GM12878 (cell line): Measurements from ENCODE around the gene METTL1. TPM values are rescaled to one million over a fixed set of nuclear protein-coding genes. Genes with fewer than 3 reads are reported as not detected.

Experiments used
- ATAC-seq: fragments of 200-7000 bp; cut with Tn5 transposase; 3 replicates; pipeline ENCODE4 v1.9.1; 2020; ENCODE audit warnings: mild to moderate bottlenecking, moderate library complexity
- BruUV-seq: library from RNA; stranded (reverse); fragments of 400-500 nt; replicated peaks from 2 replicates; lab custom pipeline; 2021; lab: Mats Ljungman, UMichigan
- CTCF ChIA-PET: fragments of 300-600 bp; sonication (Branson Sonifier 250); formaldehyde crosslinking; extraction: SDS; loops from one replicate; lab custom pipeline; 2021; ENCODE audit warnings: inconsistent platforms; lab: Yijun Ruan, JAX
- POLR2A ChIA-PET: fragments of 350-600 bp; formaldehyde crosslinking; extraction: SDS; loops from one replicate; lab custom pipeline; 2021; ENCODE audit warnings: inconsistent platforms; lab: Charles Lee
- RAD21 ChIA-PET: fragments of 300-600 bp; sonication (Branson Sonifier 250); formaldehyde crosslinking; loops from one replicate; lab custom pipeline; 2023; ENCODE audit warnings: antibody characterized with exemption; ENCODE audit not compliant: unreplicated experiment; lab: Charles Lee
- SMC1A ChIA-PET: fragments of 300-600 bp; sonication (Branson Sonifier 250); formaldehyde crosslinking; loops from one replicate; lab custom pipeline; 2023; ENCODE audit not compliant: unreplicated experiment, uncharacterized antibody; lab: Charles Lee
- DNase-seq: peaks from one replicate; pipeline ENCODE4 v3.0.0-alpha.2; 2011; ENCODE audit warnings: low read depth, low spot score
- FAIRE-seq: peaks from 3 replicates; lab custom pipeline; 2011; peaks lifted over from hg19 to GRCh38; lab: Jason Lieb, UNC
- H2AFZ ChIP-seq: 2 replicates; pipeline ENCODE4 v1.6.0; 2011; ENCODE audit warnings: low read depth, low read length, control low read depth; ENCODE audit not compliant: control insufficient read depth
- H3K27ac ChIP-seq: 2 replicates; pipeline ENCODE4 v1.5.1; 2011; ENCODE audit warnings: control low read depth; ENCODE audit not compliant: control insufficient read depth, insufficient read depth
- H3K27me3 ChIP-seq, 2 experiments: replicated peaks in 1 of 2; 2 replicates each; pipeline versions ENCODE4 v1.6.0 to v1.6.1; 2011; ENCODE audit warnings: low read length in 1 of 2; ENCODE audit not compliant: control insufficient read depth in 2 of 2, insufficient read depth in 2 of 2
- H3K36me3 ChIP-seq, 2 experiments: 2 replicates each; pipeline ENCODE4 v1.5.1; 2011; ENCODE audit warnings: low read length in 1 of 2; ENCODE audit not compliant: control insufficient read depth in 2 of 2, insufficient read depth in 2 of 2
- H3K4me1 ChIP-seq: 2 replicates; pipeline ENCODE4 v1.6.1; 2011; ENCODE audit warnings: mild to moderate bottlenecking, low read length, moderate library complexity, mixed read lengths; ENCODE audit not compliant: control insufficient read depth, insufficient read depth
- H3K4me2 ChIP-seq: 2 replicates; pipeline ENCODE4 v1.6.0; 2011; ENCODE audit warnings: control low read depth; ENCODE audit not compliant: control insufficient read depth, insufficient read depth
- H3K4me3 ChIP-seq: fragments of 200-600 bp; sonication (generic); 2 replicates; pipeline ENCODE4 v1.5.1; 2016
- H3K79me2 ChIP-seq: 2 replicates; pipeline ENCODE4 v1.6.0; 2011; ENCODE audit warnings: low read length; ENCODE audit not compliant: control insufficient read depth, insufficient read depth
- H3K9ac ChIP-seq: 2 replicates; pipeline ENCODE4 v1.8.0; 2011; ENCODE audit warnings: low read length, control low read depth, mixed read lengths; ENCODE audit not compliant: control insufficient read depth, insufficient read depth
- H3K9me3 ChIP-seq: replicated peaks from 3 replicates; pipeline ENCODE4 v1.5.1; 2011; ENCODE audit warnings: mild to moderate bottlenecking, low read length; ENCODE audit not compliant: control insufficient read depth, insufficient read depth
- H4K20me1 ChIP-seq: 2 replicates; pipeline ENCODE4 v1.6.0; 2011; ENCODE audit not compliant: control insufficient read depth, insufficient read depth
- CUX1 ChIP-seq: IDR thresholded peaks from 2 replicates; pipeline ENCODE4 v1.6.1; 2012; ENCODE audit warnings: improper control_type of control experiment, low read depth, low read length; ENCODE audit not compliant: insufficient replicate concordance
- ELK1 ChIP-seq: IDR thresholded peaks from 2 replicates; pipeline ENCODE4 v1.6.1; 2012; ENCODE audit warnings: low read depth, low read length, improper control_type of control experiment
- HCFC1 ChIP-seq: fragments of 150-350 bp; IDR thresholded peaks from 2 replicates; pipeline ENCODE4 v1.6.1; 2014; ENCODE audit warnings: low read length
- HDAC2 ChIP-seq: fragments of 200-600 bp; sonication (generic); IDR thresholded peaks from 2 replicates; pipeline ENCODE4 v1.6.1; 2017
- IKZF2 ChIP-seq, 2 experiments: fragments of 450-650 bp; IDR thresholded peaks; 2 replicates each; pipeline ENCODE4 v1.6.1; 2017; ENCODE audit warnings: mild to moderate bottlenecking in 2 of 2, moderate library complexity in 2 of 2
- LARP7 ChIP-seq: fragments of 450-650 bp; IDR thresholded peaks from 2 replicates; pipeline ENCODE4 v1.6.1; 2017; ENCODE audit warnings: mild to moderate bottlenecking
- PBX3 ChIP-seq: IDR thresholded peaks from 2 replicates; pipeline ENCODE4 v1.6.1; 2011; ENCODE audit warnings: mild to moderate bottlenecking, low read depth, low read length, moderate library complexity; ENCODE audit not compliant: insufficient replicate concordance
- RB1 ChIP-seq: fragments of 450-650 bp; formaldehyde crosslinking; IDR thresholded peaks from 2 replicates; pipeline ENCODE4 v1.6.1; 2017; ENCODE audit warnings: mild to moderate bottlenecking, borderline replicate concordance
- RBBP5 ChIP-seq: fragments of 200-600 bp; sonication (generic); conservative IDR thresholded peaks from 2 replicates; pipeline ENCODE4 v1.6.1; 2016
- RFX5 ChIP-seq: IDR thresholded peaks from 2 replicates; pipeline ENCODE4 v1.6.1; 2011; ENCODE audit warnings: low read depth, low read length, improper control_type of control experiment
- STAT1 ChIP-seq: fragments of 450-650 bp; conservative IDR thresholded peaks from 2 replicates; pipeline ENCODE4 v1.6.1; 2014; ENCODE audit warnings: antibody characterized with exemption, mild to moderate bottlenecking
- STAT3 ChIP-seq: IDR thresholded peaks from 2 replicates; pipeline ENCODE4 v1.6.1; 2011; ENCODE audit warnings: low read depth, low read length, improper control_type of control experiment
- TCF12 ChIP-seq: IDR thresholded peaks from 2 replicates; pipeline ENCODE4 v1.6.1; 2011; ENCODE audit warnings: low read depth, mild to moderate bottlenecking, low read length
- TCF3 ChIP-seq: IDR thresholded peaks from 2 replicates; pipeline ENCODE4 v1.6.1; 2012; ENCODE audit warnings: low read depth, mild to moderate bottlenecking, low read length, borderline replicate concordance; ENCODE audit not compliant: insufficient read depth
- WGBS: methylation state at CpG from one replicate; pipeline ENCODE4 v1.1.6; 2016; ENCODE audit warnings: low lambda C conversion rate; ENCODE audit not compliant: insufficient replicate concordance, insufficient coverage; ENCODE audit errors: missing lambda C conversion rate; 5-methylcytosine and 5-hydroxymethylcytosine counted together
- in situ Hi-C: fragments of 300-500 bp; cut with MboI; formaldehyde crosslinking; loops from 9 replicates; pipeline ENCODE4 v1.14.3; 2018; ENCODE audit warnings: mixed read lengths
- intact Hi-C: fragments of 100-400 bp; cut with micrococcal nuclease; formaldehyde crosslinking; loops from one replicate; pipeline ENCODE4 v1.14.2; 2022; ENCODE audit not compliant: unreplicated experiment
- polyA plus RNA-seq, 11 experiments: library from polyadenylated mRNA; depleted of rRNA in 4 of 11; unstranded in 6 of 11; stranded (reverse) in 5 of 11; fragments of >200 nt; fragmentation: Nextera tagmentation in 4 of 11; fragmentation: Illumina TruSeq in 1 of 11; extraction: Ambion mirVana in 4 of 11; extraction: Trizol in 1 of 11; gene quantifications; 1 replicate in 1 of 11; 2 replicates in 10 of 11; pipeline versions ENCODE4 v1.2.1 to v1.2.3, GENCODE V29; 2011 to 2016; ENCODE audit warnings: inconsistent platforms in 2 of 11, missing spikeins in 2 of 11, low read depth in 1 of 11
- total RNA-seq, 4 experiments: library from RNA; depleted of rRNA in 3 of 4; stranded (reverse); fragments of >200 nt in 3 of 4; fragmentation: Illumina TruSeq in 1 of 4; extraction: Trizol in 1 of 4; gene quantifications; 2 replicates each; pipeline versions ENCODE4 v1.2.1 to v1.2.3, GENCODE V29; 2013 to 2021

Gene METTL1
- total and polyA plus RNA-seq, 10 of the 15 experiments (the other 5 are each of a cell fraction or from before 2014, with no cell fraction given), result 11.3 to 44.3 (median 30.6) TPM

- SMC1A ChIA-PET, result interaction anchor here (0.9 kb wide), 1 partner anchor 89 kb away, joined by 3 read pairs; no protein-coding TSS in a partner anchor
- H3K4me2 ChIP-seq, result no peak overlapping the region
Observed at GRCh38 chr12:57807285-57807684, 35.4 kb upstream of the METTL1 start.

More at GRCh38 chr12:57807285-57807684, 35.4 kb upstream of the METTL1 start:
- Histone ChIP-seq H3K79me2 (no peaks in the 10 kb centered on the region), H4K20me1 (no peaks in the 10 kb centered on the region), H3K9ac (no peak overlapping the region), H3K36me3 (peaks cover 0 to 2% of the 10 kb centered on the region in 2 experiments; a peak in 2 of 4 replicates), H3K27me3 (no peaks in the 10 kb centered on the region), H3K4me3 (no peak overlapping the region), H3K27ac (no peak overlapping the region), H3K4me1 (no peaks in the 10 kb centered on the region), H2AFZ (no peak overlapping the region), H3K9me3 (no peaks in the 10 kb centered on the region)
- DNase-seq (no peak), FAIRE-seq (no peak), ATAC-seq (no peak)
- BruUV-seq, result no TSS peak
- TF ChIP-seq CUX1 (no peak), HDAC2 (no peak), ELK1 (no peak), RBBP5 (no peak), TCF12 (no peak), STAT3 (no peak), RB1 (no peak), IKZF2 (IDR thresholded peaks at IDR 0.05) (no peak), PBX3 (no peak), LARP7 (no peak), HCFC1 (no peak), RFX5 (no peak), STAT1 (no peak), TCF3 (no peak)
- in situ Hi-C loops (no loop called here), intact Hi-C loops (no loop called here)
- ChIA-PET RAD21 (no interaction called here), CTCF (interaction anchor here (0.8 to 2.3 kb wide), 3 partner anchors 9 to 105 kb away, joined by 3 to 7 read pairs (median 5); no protein-coding TSS in a partner anchor), POLR2A (no interaction called here)
- WGBS, result 81% methylated on average over 9 of the region's 9 CpGs
